KG1 (cell line): ENCODE data around the gene ABLIM2.

Source experiments
- DNase-seq: peaks from one replicate; lab custom pipeline; 2025; lab: John Stamatoyannopoulos, UW

Gene ABLIM2

DNA sequence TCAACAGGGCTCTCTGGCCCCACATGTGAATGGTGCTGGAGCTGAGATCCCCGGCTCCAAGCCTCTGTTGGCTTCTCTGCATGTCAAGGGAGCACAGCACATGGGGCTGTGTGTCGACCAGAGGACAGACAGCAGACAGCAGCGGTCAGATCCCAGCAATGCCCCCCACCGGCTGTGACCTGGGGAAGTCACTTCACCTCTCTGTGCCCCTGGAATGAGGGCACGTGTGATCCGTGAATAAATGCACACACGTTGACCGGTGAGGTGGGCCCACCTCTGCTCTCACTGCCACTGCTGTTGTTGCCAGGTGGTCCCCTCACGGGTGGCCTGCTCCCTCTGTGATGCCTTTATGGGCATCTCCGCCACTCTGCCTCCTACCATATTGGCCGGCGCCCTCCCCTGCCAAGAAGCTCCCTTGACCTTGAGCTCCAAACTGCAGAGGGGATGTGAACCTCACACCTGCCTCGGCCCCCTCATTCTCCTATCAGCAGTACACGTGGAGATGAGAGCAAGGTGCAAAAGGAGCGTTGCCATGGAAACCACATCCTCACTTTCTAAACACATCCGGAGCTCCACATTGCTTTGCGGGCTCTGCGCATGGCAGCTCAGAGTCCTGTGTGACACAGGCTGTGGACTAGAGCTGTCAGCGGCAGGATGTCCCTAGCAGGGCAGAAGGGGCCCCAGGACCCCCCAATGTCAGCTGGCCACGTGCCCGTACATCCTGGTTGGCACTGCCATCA lies 75.4 kb downstream of the ABLIM2 start:
- no peak for DNase-seq

GRCh38 chr4:8082517-8083055 lies 76.0 kb downstream of the ABLIM2 start:
- no peak for DNase-seq

DNA sequence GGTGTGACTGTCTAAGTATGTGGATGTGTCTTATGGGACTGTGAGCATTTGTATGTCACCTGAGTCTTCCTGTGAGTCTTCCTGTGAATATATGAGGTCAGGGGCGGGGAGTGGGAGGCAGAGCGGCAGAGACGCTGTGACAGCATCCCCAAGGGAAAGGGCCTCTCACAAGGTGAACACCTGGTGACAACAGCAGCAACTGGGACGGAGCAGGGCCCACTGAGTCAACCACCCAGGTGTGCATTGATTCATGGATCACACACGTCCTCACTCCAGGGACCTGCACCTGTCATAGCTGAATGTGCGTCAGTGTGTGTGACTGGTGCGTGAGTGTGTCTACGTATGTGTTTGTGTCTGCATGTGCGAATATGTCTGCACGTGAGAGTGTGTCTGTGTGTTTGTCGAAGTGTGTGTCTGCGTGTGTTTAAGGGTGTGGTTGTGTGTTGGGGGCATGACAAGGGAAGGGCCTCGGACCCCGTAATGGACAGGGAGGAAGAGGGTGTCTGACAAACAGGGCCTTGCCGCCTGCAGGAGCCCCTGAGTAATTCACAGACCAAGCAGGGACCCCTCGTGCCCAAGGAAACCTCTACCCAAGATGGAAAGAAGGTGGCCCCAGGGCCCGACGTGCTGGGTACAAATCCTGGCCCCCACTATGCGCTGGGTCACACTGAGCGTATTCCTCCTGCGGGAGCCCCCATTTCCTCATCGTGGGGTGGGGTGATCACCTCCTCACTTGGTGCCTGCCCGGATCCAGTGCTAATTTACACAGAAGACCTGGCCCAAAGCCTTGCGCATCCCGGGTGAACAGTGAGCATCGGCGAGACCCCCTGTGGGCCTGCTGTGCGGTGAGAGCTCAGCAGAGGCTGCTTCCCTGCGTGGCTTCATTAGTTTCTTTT lies 76.7 kb downstream of the ABLIM2 start:
- DNase-seq: no peak

GRCh38 chr4:8081171-8081570 lies 77.4 kb downstream of the ABLIM2 start:
- DNase-seq: no peak

GRCh38 chr4:8080754-8081065 lies 77.9 kb downstream of the ABLIM2 start:
- no peak for DNase-seq

DNA sequence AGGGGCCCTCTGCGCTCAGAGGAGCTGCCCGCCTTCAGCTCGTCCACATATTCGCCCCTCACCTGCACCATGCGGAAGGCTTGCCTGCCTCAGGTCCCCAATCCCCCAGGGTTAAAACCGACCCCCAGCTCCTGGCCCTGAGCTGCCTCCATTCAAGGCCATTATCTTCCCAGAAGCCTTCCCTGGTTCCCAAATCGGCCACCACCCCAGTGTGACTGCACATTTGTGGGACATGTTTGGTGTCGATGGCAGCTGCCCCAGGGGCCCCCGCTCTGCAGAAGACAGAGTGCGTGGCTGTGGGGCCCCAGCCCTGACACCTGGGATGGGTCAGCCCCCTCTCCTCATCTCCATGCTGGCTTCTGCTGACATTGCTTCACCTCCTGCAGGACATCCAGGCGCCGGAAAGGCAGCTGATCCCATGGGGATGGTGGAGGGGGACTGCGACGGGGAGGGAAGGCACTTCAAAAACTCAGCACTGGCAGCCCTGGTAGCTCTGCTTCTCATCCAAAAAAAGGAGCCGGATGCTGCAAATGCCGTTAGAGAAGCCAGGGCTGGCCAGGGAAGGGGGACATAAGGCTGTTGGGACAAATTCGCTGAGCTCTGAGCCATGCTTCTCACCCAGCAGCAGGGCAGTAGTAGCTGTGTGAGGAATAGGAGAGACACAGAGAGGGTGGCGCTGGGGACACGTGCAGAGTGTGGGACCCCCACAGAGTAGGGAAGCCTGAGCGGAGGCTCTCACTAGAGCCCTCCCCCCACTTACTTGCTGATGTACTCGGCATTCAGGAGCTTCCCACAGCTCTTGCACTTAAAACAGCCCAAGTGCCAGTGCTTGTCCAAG lies 78.5 kb downstream of the ABLIM2 start:
- DNase-seq: no peak

DNA sequence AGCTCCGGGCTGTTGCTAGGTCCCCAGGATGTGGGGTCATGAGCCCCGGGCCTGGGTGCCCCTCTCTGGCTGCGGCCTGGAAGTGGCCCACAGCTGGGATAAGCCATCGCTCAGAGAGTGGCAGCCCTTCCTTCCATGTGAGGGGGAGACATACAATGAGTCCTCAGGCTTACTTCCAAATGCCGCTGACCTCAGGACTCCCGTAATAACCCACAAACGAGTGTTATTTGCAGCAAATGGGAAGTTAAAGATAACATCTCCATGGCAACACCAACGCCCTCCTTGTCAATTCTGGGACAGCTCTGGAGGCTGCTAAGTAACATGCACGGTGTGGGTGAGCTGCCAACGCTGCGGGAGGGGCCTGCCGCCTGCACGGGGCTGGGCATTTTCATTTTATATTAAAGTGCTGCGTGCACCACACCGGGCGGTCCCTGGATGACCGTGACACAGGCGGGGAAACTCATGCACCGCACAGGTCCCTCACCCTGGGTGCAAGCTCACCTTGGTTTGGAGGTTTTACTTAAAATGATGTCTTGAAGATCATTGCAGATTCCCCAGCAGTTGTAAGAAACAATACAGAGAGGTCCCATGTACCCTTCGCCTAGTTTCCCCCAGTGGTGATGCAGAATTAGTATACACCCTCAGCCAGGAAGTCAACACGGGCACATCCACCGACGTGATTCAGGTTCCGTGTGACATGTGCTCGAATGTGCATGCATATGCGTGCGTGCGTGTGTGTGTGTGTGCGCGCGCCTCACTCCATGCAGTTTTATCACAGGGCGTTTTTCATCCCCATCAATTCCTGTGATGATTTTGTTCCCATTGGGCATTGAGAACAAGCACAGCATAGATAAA lies 79.4 kb downstream of the ABLIM2 start:
- no peak for DNase-seq

DNA sequence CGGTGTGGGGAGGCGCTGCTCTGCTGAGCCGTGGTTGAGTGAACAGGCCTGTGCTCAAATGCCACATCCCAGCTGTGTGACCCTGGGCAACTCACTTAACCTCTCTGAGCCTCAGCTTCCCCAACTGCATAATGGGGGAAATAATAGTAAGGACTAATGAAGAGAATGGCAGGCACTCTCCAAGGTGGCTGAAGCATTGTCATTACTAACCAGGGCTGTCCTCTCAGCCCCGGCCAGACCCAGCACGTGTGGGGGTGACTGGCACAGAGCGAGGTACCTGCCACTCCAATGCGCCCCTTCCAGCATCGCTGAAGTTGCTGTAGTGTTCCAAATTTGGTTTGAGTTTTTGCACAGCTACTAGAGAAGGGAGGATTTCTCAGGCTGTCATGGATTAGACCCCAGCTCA lies 80.0 kb downstream of the ABLIM2 start:
- DNase-seq: no peak

DNA sequence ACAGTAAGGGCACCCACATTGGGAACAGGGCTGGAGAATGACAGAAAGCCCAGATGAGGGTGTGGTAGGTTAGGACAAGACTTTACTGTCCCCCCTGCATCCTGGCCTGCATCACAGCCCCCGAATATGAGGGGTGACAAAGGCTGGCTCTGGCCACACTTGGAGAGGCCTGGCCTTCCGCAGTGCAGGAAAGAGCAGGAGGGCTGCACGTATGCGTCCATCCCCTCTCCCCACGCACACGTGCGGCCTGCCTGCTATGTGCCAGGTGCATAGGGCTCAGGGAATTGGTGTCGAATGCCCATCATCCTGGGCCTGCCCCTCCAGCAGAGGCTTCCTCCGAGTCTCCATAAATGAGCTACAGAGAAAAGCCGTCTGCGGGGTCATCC lies 80.5 kb downstream of the ABLIM2 start:
- DNase-seq: no peak

DNA sequence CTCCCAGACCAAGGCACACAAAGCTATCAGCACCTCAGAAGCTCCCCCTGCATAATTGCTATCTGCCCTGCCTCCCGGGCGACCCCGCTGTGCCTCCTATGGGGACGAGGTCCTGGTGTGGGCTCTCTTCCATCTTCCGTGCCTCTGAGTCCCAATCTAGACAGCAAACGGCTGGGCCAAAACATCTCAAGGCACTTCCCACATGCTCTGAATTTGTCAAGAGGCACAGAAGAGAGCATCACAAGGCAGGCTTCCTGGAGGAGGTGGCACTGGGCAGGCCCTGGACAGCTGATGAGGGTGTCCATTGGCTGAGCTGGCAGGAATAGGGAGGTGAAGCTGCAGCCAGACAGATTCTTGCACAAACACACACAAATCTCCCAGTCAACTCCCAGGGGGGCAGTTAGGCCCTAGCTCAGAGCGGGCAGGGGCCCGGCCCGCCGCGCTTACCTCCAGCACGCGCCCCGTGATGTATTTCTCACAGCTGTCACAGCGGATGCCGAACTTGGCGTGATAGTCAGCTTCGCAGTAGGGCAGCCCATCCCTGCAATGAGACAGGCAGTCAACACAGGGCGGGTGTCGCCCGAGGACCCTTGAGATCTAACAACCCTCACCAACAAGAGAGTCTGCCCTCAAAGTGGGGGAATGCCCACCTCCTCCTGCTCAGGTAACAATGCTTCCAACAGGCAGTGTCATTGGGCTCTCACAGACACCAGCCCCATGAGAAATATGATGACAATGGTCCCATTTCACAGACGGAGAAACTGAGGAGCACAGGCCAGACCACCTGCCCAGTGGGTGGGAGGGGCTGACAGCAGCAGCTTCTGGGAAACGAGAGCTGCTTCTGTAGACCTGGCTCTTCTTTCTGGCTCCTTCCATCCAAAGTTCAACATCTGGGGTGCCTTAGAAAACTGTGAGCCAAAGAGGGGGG lies 81.2 kb downstream of the ABLIM2 start:
- no peak for DNase-seq

- no peak for DNase-seq
Measured at GRCh38 chr4:8076023-8076422, 82.6 kb downstream of the ABLIM2 start.

- DNase-seq: no peak
Measured at GRCh38 chr4:8073206-8073863, 85.3 kb downstream of the ABLIM2 start.

- no peak for DNase-seq
Measured at GRCh38 chr4:8072235-8072968, 86.2 kb downstream of the ABLIM2 start.

GRCh38 chr4:8071766-8072165 lies 86.8 kb downstream of the ABLIM2 start:
- no peak for DNase-seq

DNA sequence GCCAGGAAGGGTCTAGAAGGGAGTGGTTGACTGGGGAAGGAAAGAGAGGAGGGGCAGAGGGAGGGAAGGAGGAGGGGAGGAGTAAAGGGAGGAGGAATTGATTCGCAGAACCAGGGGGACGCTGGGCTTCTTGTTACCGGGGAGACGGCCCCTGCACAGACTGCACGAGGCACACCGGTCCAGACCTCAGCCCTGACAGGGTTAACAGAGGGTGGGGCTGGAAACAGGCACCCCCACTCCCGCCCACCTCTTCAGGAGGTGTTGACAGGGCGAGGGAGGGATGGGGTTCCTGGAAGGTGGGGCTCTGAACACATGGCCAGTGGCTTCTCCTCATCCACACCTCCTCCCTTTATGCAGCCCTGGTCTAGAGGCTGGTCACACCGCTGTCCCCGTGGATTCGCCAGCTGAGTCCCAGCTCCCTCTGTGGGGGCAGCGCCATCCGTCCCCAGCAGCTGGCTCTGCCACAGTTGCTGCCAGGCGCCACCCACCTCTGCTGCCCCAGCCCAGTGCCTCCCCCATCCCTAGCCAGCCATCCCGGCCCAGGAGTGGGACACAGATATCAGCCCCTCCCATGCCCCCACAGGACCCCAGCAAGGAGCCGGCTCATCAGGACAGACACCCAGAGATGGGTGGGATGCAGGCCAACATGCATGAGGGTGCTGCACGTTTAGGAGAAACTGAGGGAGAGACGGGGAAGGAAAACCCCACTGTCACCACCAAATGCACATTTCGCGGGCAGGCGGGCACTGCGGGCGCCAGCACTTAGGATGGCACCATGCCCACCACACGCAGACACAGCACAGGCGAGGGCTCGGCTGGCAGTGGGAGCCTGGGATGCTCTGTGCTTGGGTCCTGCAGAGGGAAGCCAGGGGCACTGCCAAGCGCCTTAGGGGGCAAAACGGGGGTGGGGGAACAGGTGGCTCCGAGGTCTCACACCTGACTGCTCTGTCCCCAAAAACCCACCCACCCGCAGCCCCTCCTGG lies 87.6 kb downstream of the ABLIM2 start:
- no peak for DNase-seq

DNA sequence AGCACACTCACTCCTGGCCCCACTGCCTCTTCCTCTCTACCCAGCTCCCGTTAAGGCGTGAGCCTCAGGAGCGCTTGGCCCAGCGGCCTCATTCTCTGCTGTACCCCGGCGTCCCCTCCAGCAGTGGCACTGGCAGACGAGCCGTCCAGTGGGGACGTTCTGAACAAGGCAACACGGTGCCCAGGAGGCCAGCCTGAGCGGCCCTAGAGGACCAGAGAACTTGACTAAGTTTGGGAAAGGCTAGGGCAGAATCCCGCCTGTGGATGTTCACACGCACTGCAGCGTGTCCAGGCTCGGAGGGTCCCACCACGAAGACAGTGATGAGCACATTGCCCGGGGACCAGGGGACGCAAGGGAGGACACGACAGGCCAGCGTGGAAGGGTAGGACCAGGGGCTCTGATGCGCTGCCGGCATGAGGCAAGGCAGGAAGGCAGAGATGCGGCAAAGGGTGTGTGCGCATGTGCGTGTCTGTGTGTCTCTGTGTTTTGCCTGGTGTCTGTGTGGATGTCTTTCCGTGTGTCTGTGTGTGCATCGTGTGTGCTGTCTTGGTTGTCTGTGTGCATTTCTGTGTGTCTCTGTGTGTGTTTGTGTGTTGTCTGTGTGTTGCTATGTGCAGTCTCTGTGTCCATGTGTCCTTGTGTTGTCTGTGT lies 89.4 kb downstream of the ABLIM2 start:
- DNase-seq: no peak
